ENCODE results near the gene EAF2. TPM values are rescaled to one million over a fixed set of nuclear protein-coding genes. Genes with fewer than 3 reads are reported as not detected.

The EAF2 gene
- total RNA-seq, 1 donor from 2014 or later, result 2.6 TPM

GRCh38 chr3:121916189-121916588 is 81.2 kb downstream of the EAF2 start:
- ATAC-seq (ENCODE audit: poor library complexity), result no peak
- no peak for DNase-seq
- intact Hi-C loops (cut with DNase I), result no loop called here

DNA sequence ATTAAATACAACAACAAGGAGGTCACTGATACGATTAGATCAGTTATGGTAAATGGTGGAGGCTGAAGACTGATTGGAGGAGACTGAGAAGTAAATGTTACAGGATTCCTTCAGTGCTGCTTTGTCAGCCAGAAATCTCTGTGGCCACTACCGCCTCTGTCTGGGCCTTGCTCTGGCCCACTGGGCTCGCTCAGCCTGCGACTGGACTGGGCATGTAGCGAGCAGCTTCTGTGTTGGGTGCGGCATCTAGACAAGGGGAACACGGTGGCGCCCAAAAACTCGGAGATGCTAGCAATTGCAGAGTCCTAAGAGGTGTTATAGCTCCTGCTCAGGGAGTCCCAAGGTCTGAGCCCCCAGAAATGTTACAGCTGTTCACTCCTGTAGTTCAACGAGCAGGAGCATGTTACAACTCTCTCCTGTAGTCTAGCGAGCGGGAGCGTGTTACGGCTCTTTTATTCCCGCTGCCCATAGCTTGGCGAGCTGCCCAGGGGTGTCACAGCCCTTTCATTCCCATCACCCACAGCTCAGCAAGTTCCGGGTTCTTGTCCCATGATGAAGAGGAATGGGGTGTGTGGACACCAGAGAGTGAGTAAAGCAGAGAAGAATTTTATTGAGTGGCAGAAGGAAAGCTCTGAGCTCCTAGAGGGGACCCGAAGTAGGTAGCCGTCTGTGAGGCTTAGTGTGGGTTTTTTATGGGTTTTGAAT is 83.9 kb downstream of the EAF2 start:
- intact Hi-C loops (cut with DNase I), result no loop called here
- DNase-seq, result no peak
- ATAC-seq (ENCODE audit: poor library complexity), result no peak

DNA sequence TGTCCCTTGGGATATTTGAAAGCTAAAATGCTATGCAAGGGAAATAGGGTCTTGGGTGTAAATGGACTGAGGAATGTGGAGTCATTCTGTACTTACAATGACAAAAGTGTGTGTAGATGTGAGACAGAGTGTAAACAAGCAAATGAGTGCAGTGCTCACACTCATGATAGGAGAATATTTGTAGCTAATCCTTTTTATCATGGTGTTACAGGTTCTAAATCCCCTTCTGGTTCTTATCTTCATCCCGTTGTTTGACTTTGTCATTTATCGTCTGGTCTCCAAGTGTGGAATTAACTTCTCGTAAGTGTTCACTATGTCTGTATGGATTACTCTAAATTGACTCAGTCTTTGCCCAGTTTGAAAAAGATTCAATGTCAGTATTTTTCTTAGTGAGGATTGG is 89.7 kb downstream of the EAF2 start:
- DNase-seq (no peak), ATAC-seq (ENCODE audit: poor library complexity) (no peak)
- intact Hi-C loops (cut with DNase I), result no loop called here

- no peak for ATAC-seq (ENCODE audit: poor library complexity)
- intact Hi-C loops (cut with DNase I), result no loop called here
- no peak for DNase-seq
Observed at GRCh38 chr3:121926380-121926779, 91.4 kb downstream of the EAF2 start.

Other genes with a start within 250 kb of the EAF2 start
- gene FBXO40, start 241.8 kb upstream of the EAF2 start, total RNA-seq, result 207 TPM
- 9.6 TPM for gene HCLS1, start 174.3 kb upstream of the EAF2 start, total RNA-seq
- 43.2 TPM for gene GOLGB1, start 85.5 kb upstream of the EAF2 start, total RNA-seq
- gene IQCB1, start 149 bp upstream of the EAF2 start, total RNA-seq, result 7.5 TPM
- 5.0 TPM for gene SLC15A2, start 59.2 kb downstream of the EAF2 start, total RNA-seq
- gene ILDR1, start 187.0 kb downstream of the EAF2 start, total RNA-seq, result 0.38 TPM
- 3.7 TPM for gene CD86, start 220.2 kb downstream of the EAF2 start, total RNA-seq